Glutamatergic neuron (in vitro differentiated cells): ENCODE measurements around the gene SCN5A. TPM values are rescaled to one million over a fixed set of nuclear protein-coding genes. Genes with fewer than 3 reads are reported as not detected.

Experiments
- DNase-seq: peaks from one replicate; pipeline ENCODE4 v3.0.0; 2022
- H3K27ac Mint-ChIP-seq: one replicate; pipeline ENCODE4 v1.8.0; 2020; ENCODE audit warnings: mild to moderate bottlenecking, mixed read lengths, inconsistent platforms; ENCODE audit not compliant: unreplicated experiment
- H3K27me3 Mint-ChIP-seq: one replicate; pipeline ENCODE4 v1.8.0; 2020; ENCODE audit warnings: mild to moderate bottlenecking, moderate library complexity, mixed read lengths, inconsistent platforms; ENCODE audit not compliant: unreplicated experiment
- H3K36me3 Mint-ChIP-seq: one replicate; pipeline ENCODE4 v1.8.0; 2020; ENCODE audit warnings: mild to moderate bottlenecking, mixed read lengths, inconsistent platforms; ENCODE audit not compliant: unreplicated experiment
- H3K4me1 Mint-ChIP-seq: one replicate; pipeline ENCODE4 v1.8.0; 2020; ENCODE audit warnings: mild to moderate bottlenecking, low read depth, mixed read lengths, inconsistent platforms; ENCODE audit not compliant: unreplicated experiment
- H3K4me3 Mint-ChIP-seq: one replicate; pipeline ENCODE4 v1.8.0; 2020; ENCODE audit warnings: mild to moderate bottlenecking, mixed read lengths, inconsistent platforms; ENCODE audit not compliant: unreplicated experiment
- H3K9me3 Mint-ChIP-seq: one replicate; pipeline ENCODE4 v1.8.0; 2020; ENCODE audit warnings: mild to moderate bottlenecking, moderate library complexity, mixed read lengths, inconsistent platforms; ENCODE audit not compliant: unreplicated experiment
- total RNA-seq: library from RNA; stranded (reverse); fragmentation: NEBNext Ultra II Directional; extraction: Animal tissue kit (Norgen Biotek cat#: 25700); gene quantifications from one replicate; pipeline ENCODE4 v1.2.1, GENCODE V29; 2021; ENCODE audit not compliant: unreplicated experiment
- TF ChIP-seq, protein P1 (sequence below): fragments of 200-600 bp; sonication (generic); IDR thresholded peaks from one replicate; pipeline ENCODE4 v1.5.0; 2021; ENCODE audit not compliant: partially characterized antibody, unreplicated experiment

SCN5A gene
- total RNA-seq, 1 donor from 2014 or later: 4.8 TPM

DNA sequence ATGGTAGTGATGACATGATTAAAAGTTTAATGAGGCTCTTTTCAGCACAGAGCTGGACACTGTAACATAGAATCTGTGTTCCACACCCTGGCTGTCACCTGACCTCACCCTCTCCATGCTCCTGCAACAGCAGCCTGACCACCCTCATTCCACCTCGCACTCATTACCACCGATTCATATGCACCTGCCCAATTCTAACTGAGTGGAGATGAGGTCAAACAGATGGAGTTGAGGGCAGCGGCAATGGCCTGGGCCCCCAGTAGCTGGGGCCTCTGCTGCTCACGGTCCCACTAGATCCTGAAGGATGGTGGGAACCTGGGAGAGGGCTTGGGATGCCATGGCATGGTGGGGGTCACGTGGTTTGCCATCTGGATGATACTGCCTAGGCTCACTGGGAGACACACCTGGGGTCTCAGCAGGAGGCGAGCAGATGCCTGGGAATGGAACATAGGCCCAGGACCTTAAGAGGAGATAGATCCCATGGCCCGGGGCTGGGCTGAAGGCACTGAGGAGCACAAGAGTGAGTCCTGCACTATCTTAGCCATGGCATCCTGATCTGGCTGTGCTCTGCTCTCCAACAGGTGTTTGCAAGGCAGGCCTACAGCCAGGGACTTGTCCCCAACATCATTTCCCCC is 1.3 kb downstream of the SCN5A start:
- Mint-ChIP-seq H3K4me3 (peak overlapping the region; percentile 81), H3K9me3 (peaks cover 3% of the 10 kb centered on the region), H3K27ac (no peak overlapping the region), H3K4me1 (no peaks in the 10 kb centered on the region), H3K27me3 (peaks cover 11% of the 10 kb centered on the region), H3K36me3 (no peaks in the 10 kb centered on the region)
- TF ChIP-seq, protein P1, sequence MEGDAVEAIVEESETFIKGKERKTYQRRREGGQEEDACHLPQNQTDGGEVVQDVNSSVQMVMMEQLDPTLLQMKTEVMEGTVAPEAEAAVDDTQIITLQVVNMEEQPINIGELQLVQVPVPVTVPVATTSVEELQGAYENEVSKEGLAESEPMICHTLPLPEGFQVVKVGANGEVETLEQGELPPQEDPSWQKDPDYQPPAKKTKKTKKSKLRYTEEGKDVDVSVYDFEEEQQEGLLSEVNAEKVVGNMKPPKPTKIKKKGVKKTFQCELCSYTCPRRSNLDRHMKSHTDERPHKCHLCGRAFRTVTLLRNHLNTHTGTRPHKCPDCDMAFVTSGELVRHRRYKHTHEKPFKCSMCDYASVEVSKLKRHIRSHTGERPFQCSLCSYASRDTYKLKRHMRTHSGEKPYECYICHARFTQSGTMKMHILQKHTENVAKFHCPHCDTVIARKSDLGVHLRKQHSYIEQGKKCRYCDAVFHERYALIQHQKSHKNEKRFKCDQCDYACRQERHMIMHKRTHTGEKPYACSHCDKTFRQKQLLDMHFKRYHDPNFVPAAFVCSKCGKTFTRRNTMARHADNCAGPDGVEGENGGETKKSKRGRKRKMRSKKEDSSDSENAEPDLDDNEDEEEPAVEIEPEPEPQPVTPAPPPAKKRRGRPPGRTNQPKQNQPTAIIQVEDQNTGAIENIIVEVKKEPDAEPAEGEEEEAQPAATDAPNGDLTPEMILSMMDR: no peak
- DNase-seq: no peak

DNA sequence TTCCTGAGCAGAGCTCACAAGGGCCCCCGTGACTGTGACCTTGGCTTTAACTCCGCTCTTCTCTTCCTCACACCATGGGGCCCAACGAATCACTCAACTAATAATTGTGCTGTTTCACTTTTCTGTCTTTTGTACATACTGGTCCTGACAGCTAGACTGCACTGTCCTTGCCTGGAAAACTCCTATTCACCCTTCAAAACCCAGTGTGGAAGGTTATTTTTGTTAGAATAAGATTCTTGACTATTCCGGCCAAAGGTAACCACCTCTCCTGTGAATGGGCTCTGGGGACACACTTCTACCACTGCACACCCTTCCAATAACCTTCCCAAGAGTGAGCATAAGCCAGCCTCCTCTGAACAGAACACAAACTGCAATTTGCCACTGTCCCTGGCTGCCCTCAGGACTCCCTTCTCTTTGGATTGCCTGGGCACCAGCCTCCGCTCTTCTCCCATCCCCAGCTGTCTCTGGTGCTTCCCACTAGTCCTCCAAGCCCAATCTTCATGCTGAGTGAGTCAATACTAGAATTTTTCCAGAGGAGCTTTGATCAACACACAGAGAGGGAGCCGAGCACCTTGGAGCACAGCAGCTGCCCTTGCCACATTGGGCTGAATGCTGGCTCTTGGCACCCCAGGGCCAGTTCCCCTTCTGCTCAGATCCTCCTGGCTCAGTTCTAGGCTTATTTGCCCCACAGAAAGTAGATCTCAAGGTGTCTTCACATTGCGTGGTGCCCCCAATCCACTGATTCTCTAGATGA is 2.1 kb downstream of the SCN5A start:
- Mint-ChIP-seq H3K27ac (no peak overlapping the region), H3K4me3 (no peak overlapping the region)
- no peak for DNase-seq

DNA sequence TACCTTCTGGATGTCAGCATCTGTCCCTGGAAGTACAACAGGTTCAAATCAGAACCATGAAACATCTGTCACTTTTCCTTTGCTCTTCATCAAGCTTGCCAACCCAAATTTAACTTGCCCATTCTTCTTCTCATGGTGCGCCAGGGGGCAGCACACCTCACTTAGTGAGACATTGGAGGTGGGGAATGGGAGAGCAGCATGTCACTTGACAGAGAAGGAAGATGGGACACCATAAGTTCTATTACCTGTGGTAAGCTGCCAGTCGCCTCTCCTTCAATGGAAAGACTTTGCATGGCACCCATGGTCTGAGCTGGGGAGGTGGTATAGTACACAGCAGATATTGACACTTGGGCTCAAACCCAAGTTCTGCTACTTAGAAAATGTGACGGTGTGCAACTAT is 2.9 kb downstream of the SCN5A start:
- no peak for DNase-seq
- Mint-ChIP-seq H3K27me3 (peaks cover 11% of the 10 kb centered on the region), H3K36me3 (no peaks in the 10 kb centered on the region), H3K4me3 (no peak overlapping the region), H3K9me3 (peaks cover 5% of the 10 kb centered on the region), H3K27ac (no peak overlapping the region), H3K4me1 (peaks cover 2% of the 10 kb centered on the region)
- TF ChIP-seq, protein P1: peak; percentile 32

More for the DNA sequence above, 2.1 kb downstream of the SCN5A start:
- TF ChIP-seq, protein P1: no peak
- Mint-ChIP-seq H3K36me3 (no peaks in the 10 kb centered on the region), H3K9me3 (peaks cover 5% of the 10 kb centered on the region), H3K4me1 (peaks cover 2% of the 10 kb centered on the region), H3K27me3 (peaks cover 12% of the 10 kb centered on the region)

DNA sequence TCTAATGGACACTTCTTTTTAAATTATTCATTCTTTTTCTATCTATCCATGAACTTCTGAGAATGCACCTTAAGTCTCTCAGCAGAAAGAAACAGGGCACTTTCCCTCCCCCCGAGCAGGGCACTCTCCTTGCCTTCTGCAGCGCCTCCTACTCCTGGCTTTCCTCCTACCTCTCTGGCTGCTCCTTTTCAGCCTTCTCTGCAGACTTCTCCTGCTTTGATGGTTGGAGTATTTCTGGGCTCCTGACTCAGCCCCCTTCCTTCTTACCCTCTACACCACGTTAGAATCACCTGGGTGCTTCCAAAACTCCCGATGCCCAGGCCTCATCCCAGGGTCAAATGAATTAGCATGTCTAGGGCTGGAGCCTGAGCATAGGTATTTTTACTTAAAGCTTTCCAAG is 3.4 kb downstream of the SCN5A start:
- Mint-ChIP-seq H3K36me3 (no peaks in the 10 kb centered on the region), H3K4me3 (no peak overlapping the region), H3K9me3 (peaks cover 5% of the 10 kb centered on the region), H3K4me1 (peaks cover 5% of the 10 kb centered on the region), H3K27me3 (peaks cover 11% of the 10 kb centered on the region), H3K27ac (no peak overlapping the region)
- DNase-seq: no peak
- TF ChIP-seq, protein P1: no peak

DNA sequence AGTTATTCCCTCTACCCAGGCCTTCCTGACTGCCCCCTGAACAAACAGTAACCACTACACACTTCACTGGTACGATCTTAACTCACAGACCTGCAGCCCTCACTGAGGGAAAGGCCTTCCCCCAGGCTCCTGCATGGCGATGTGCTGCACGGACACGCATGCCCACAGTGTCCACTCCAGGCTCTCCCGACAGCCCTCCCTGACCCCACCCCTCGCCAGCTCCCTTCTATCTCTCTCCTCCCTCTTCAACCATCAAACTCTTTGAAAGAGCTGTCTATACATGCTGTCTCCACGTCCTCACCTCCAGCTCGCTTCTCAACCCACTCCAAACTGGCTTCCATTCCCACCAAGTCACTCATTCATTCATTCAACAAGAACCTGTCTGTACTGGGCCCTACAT is 3.9 kb downstream of the SCN5A start:
- no peaks in the 10 kb centered on the region for H3K36me3 Mint-ChIP-seq
- DNase-seq: no peak
- peaks cover 7% of the 10 kb centered on the region for H3K4me1 Mint-ChIP-seq
- H3K4me3 Mint-ChIP-seq: no peak overlapping the region
- TF ChIP-seq, protein P1: no peak
- H3K9me3 Mint-ChIP-seq: peaks cover 5% of the 10 kb centered on the region
- H3K27me3 Mint-ChIP-seq: peaks cover 11% of the 10 kb centered on the region
- no peak overlapping the region for H3K27ac Mint-ChIP-seq
